Activated T-cell treated with anti-CD3 and anti-CD28 coated beads for 48 hours (primary cell): ENCODE measurements around the gene TMEM178B.
"Not testable (repeated sequence)": the region's sequence is repeated elsewhere in the genome, so short reads cannot be mapped to it uniquely, and the experiment has no call there.

Experiments
- DNase-seq: peaks from one replicate; pipeline ENCODE4 v3.0.0-alpha.2; 2020; ENCODE audit warnings: low read depth

TMEM178B gene

GRCh38 chr7:141074162-141074991 lies 513 bp downstream of the TMEM178B start:
- DNase-seq, result peak; percentile 4

GRCh38 chr7:141074997-141075396 lies 1.1 kb downstream of the TMEM178B start:
- DNase-seq, result no peak

- DNase-seq, result no peak
Observed at GRCh38 chr7:141076377-141076776, 2.5 kb downstream of the TMEM178B start.

GRCh38 chr7:141079219-141079618 lies 5.4 kb downstream of the TMEM178B start:
- no peak for DNase-seq

- not testable (repeated sequence) for DNase-seq
Observed at GRCh38 chr7:141089490-141089889, 15.6 kb downstream of the TMEM178B start.

GRCh38 chr7:141094336-141095070 lies 20.6 kb downstream of the TMEM178B start:
- no peak for DNase-seq

GRCh38 chr7:141097430-141097829 lies 23.6 kb downstream of the TMEM178B start:
- no peak for DNase-seq

- DNase-seq, result no peak
Observed at GRCh38 chr7:141102436-141102835, 28.6 kb downstream of the TMEM178B start.

GRCh38 chr7:141103847-141104429 lies 30.1 kb downstream of the TMEM178B start:
- no peak for DNase-seq

GRCh38 chr7:141113131-141113530 lies 39.3 kb downstream of the TMEM178B start:
- no peak for DNase-seq

GRCh38 chr7:141114029-141114664 lies 40.3 kb downstream of the TMEM178B start:
- DNase-seq, result no peak

- DNase-seq, result no peak
Observed at GRCh38 chr7:141115965-141116364, 42.1 kb downstream of the TMEM178B start.

GRCh38 chr7:141116661-141117060 lies 42.8 kb downstream of the TMEM178B start:
- not testable (repeated sequence) for DNase-seq

- DNase-seq, result no peak
Observed at GRCh38 chr7:141118767-141119166, 44.9 kb downstream of the TMEM178B start.

GRCh38 chr7:141119187-141119586 lies 45.3 kb downstream of the TMEM178B start:
- no peak for DNase-seq

GRCh38 chr7:141122736-141123135 lies 48.9 kb downstream of the TMEM178B start:
- DNase-seq, result no peak

- no peak for DNase-seq
Observed at GRCh38 chr7:141123522-141123921, 49.7 kb downstream of the TMEM178B start.

GRCh38 chr7:141126107-141126506 lies 52.2 kb downstream of the TMEM178B start:
- DNase-seq, result no peak

GRCh38 chr7:141128506-141128905 lies 54.6 kb downstream of the TMEM178B start:
- DNase-seq, result no peak

- no peak for DNase-seq
Observed at GRCh38 chr7:141128931-141129330, 55.1 kb downstream of the TMEM178B start.

GRCh38 chr7:141132671-141133070 lies 58.8 kb downstream of the TMEM178B start:
- no peak for DNase-seq

GRCh38 chr7:141133646-141134045 lies 59.8 kb downstream of the TMEM178B start:
- no peak for DNase-seq
